SK-N-SH (cell line): ENCODE measurements around the gene PRXL2B. TPM values are rescaled to one million over a fixed set of nuclear protein-coding genes. Genes with fewer than 3 reads are reported as not detected.

Experiments
- CTCF ChIA-PET: fragments of 300-600, 350-600 bp; formaldehyde crosslinking; extraction: SDS; loops from one replicate; lab custom pipeline; 2021; lab: Yijun Ruan, JAX
- POLR2A ChIA-PET: fragments of 350-600 bp; sonication (Branson Sonifier 250); formaldehyde crosslinking; extraction: SDS; loops from one replicate; lab custom pipeline; 2020; ENCODE audit warnings: antibody characterized with exemption, inconsistent platforms; lab: Yijun Ruan, JAX
- DNase-seq: peaks from one replicate; pipeline ENCODE4 v3.0.0; 2012
- H2AFZ ChIP-seq: fragments of 200-600 bp; sonication (generic); 2 replicates; pipeline ENCODE4 v1.8.1; 2016; ENCODE audit warnings: antibody characterized with exemption, mild to moderate bottlenecking, low read depth
- H3F3A ChIP-seq: fragments of 200-600 bp; sonication (generic); replicated peaks from 2 replicates; pipeline ENCODE3; 2016; ENCODE audit warnings: antibody characterized with exemption, mild to moderate bottlenecking; ENCODE audit not compliant: insufficient read depth
- H3K27ac ChIP-seq, 2 experiments: fragments of 200-500 bp in 1 of 2; fragments of 200-600 bp in 1 of 2; sonication (Bioruptor generic) in 1 of 2; sonication (generic), shearing (Covaris generic) in 1 of 2; 2 replicates each; pipeline versions ENCODE4 v1.5.1 to v1.6.1; 2014 to 2016; ENCODE audit warnings: low read depth in 2 of 2, inconsistent platforms in 1 of 2, low read length in 1 of 2, mild to moderate bottlenecking in 1 of 2, mixed read lengths in 1 of 2
- H3K27me3 ChIP-seq: fragments of 200-600 bp; sonication (generic), shearing (Covaris generic); 2 replicates; pipeline ENCODE4 v1.6.1; 2016; ENCODE audit warnings: mixed run types; ENCODE audit not compliant: insufficient read depth
- H3K36me3 ChIP-seq, 2 experiments: fragments of 200-500 bp in 1 of 2; fragments of 200-600 bp in 1 of 2; sonication (Bioruptor generic) in 1 of 2; sonication (generic) in 1 of 2; replicated peaks in 1 of 2; 2 replicates each; pipeline versions ENCODE3 to v1.5.1; 2014 to 2016; ENCODE audit warnings: low read length in 1 of 2, mild to moderate bottlenecking in 1 of 2; ENCODE audit not compliant: insufficient read depth in 2 of 2, control insufficient read depth in 1 of 2
- H3K4me1 ChIP-seq, 2 experiments: fragments of 200-500 bp in 1 of 2; fragments of 200-600 bp in 1 of 2; sonication (Bioruptor generic) in 1 of 2; sonication (generic), shearing (Covaris generic) in 1 of 2; 2 replicates each; pipeline versions ENCODE4 v1.5.1 to v1.6.1; 2014 to 2016; ENCODE audit warnings: low read depth in 1 of 2, low read length in 1 of 2, mixed run types in 1 of 2; ENCODE audit not compliant: insufficient read depth in 2 of 2, control insufficient read depth in 1 of 2
- H3K4me2 ChIP-seq: fragments of 200-600 bp; sonication (generic), shearing (Covaris generic); 2 replicates; pipeline ENCODE4 v1.6.1; 2017; ENCODE audit warnings: mixed run types
- H3K4me3 ChIP-seq, 2 experiments: fragments of 200-500 bp in 1 of 2; fragments of 200-600 bp in 1 of 2; sonication (Bioruptor generic) in 1 of 2; sonication (generic), shearing (Covaris generic) in 1 of 2; 2 replicates each; pipeline versions ENCODE4 v1.5.1 to v1.8.1; 2014 to 2016; ENCODE audit warnings: low read depth in 2 of 2, inconsistent platforms in 1 of 2, low read length in 1 of 2, mild to moderate bottlenecking in 1 of 2, mixed read lengths in 1 of 2, moderate library complexity in 1 of 2
- H3K79me2 ChIP-seq: fragments of 200-600 bp; sonication (generic); 2 replicates; pipeline ENCODE4 v1.8.1; 2017; ENCODE audit warnings: mild to moderate bottlenecking; ENCODE audit not compliant: insufficient read depth
- H3K9ac ChIP-seq: fragments of 200-600 bp; sonication (generic); 2 replicates; pipeline ENCODE4 v1.6.1; 2017; ENCODE audit warnings: mixed run types
- H3K9me2 ChIP-seq: fragments of 200-600 bp; sonication (generic); 2 replicates; pipeline ENCODE4 v1.6.1; 2017; ENCODE audit warnings: mixed run types
- H3K9me3 ChIP-seq: fragments of 200-600 bp; sonication (generic); 2 replicates; pipeline ENCODE4 v1.6.1; 2017; ENCODE audit warnings: mixed run types, mild to moderate bottlenecking, moderate library complexity
- H4K20me1 ChIP-seq: fragments of 200-600 bp; sonication (generic); 2 replicates; pipeline ENCODE4 v1.6.1; 2017; ENCODE audit warnings: mild to moderate bottlenecking, mixed run types; ENCODE audit not compliant: insufficient read depth
- EZH2phosphoT487 ChIP-seq: fragments of 200-600 bp; sonication (generic); IDR thresholded peaks from 2 replicates; pipeline ENCODE4 v1.6.1; 2017; ENCODE audit warnings: low read depth, mixed run types, mild to moderate bottlenecking, antibody characterized with exemption, moderate library complexity, borderline replicate concordance
- FOXJ3 ChIP-seq: sonication (generic); formaldehyde crosslinking; IDR thresholded peaks from 2 replicates; pipeline ENCODE4 v1.5.1; 2020; ENCODE audit warnings: mild to moderate bottlenecking, missing genetic modification reagents
- GABPA ChIP-seq: IDR thresholded peaks from 2 replicates; pipeline ENCODE4 v1.4.0; 2012; ENCODE audit warnings: low read depth, mild to moderate bottlenecking
- JUND ChIP-seq: IDR thresholded peaks from 2 replicates; pipeline ENCODE4 v1.4.0; 2012
- MEF2A ChIP-seq: IDR thresholded peaks from 2 replicates; pipeline ENCODE4 v1.4.0; 2012; ENCODE audit warnings: low read depth, borderline replicate concordance
- PBX3 ChIP-seq: IDR thresholded peaks from 2 replicates; pipeline ENCODE4; 2012
- TCF12 ChIP-seq: IDR thresholded peaks from 2 replicates; pipeline ENCODE4 v1.4.0; 2012
- YY1 ChIP-seq: IDR thresholded peaks from 2 replicates; pipeline ENCODE4 v1.4.0; 2012; ENCODE audit warnings: low read depth, mild to moderate bottlenecking
- ZBTB33 ChIP-seq: IDR thresholded peaks from 2 replicates; pipeline ENCODE4 v1.4.0; 2012; ENCODE audit warnings: low read depth, borderline replicate concordance
- WGBS: methylation state at CpG from one replicate; pipeline ENCODE4 v1.1.6; 2017; ENCODE audit warnings: low lambda C conversion rate; 5-methylcytosine and 5-hydroxymethylcytosine counted together
- polyA plus RNA-seq, 3 experiments: library from polyadenylated mRNA; depleted of rRNA; stranded (reverse); fragments of >200 nt; gene quantifications; 2 replicates each; pipeline ENCODE4 v1.2.3, GENCODE V29; 2012

The PRXL2B gene
- polyA plus RNA-seq, 1 of the 3 experiments (the other 2 are of a cell fraction): 33.7 TPM

GRCh38 chr1:2604156-2604843 lies 17.7 kb downstream of the PRXL2B start:
- no peaks in the 10 kb centered on the region for H3K79me2 ChIP-seq
- no peaks in the 10 kb centered on the region for H4K20me1 ChIP-seq
- H3K4me3 ChIP-seq: no peak overlapping the region
- H3K9ac ChIP-seq: no peak overlapping the region
- no peaks in the 10 kb centered on the region; a peak in 1 of 4 replicates for H3K4me1 ChIP-seq
- H3K27ac ChIP-seq: no peak overlapping the region
- no peak overlapping the region for H3K4me2 ChIP-seq
- CTCF ChIA-PET: interaction anchor here (1.2 kb wide), 1 partner anchor 10 kb away, joined by 5 read pairs; no protein-coding TSS in a partner anchor
- whole genome bisulfite sequencing: 6% methylated on average over 3 of the region's 19 CpGs
- H3K36me3 ChIP-seq: no peaks in the 10 kb centered on the region
- no peaks in the 10 kb centered on the region for H3K27me3 ChIP-seq
- TF ChIP-seq ZBTB33: no peak
- TF ChIP-seq GABPA: no peak
- TF ChIP-seq FOXJ3: no peak
- no peak for TF ChIP-seq JUND
- no peak for TF ChIP-seq YY1
- TF ChIP-seq PBX3: no peak
- no peak for TF ChIP-seq TCF12
- H3K9me3 ChIP-seq: no peaks in the 10 kb centered on the region
- peak; percentile 19 for DNase-seq
- no peak overlapping the region for H2AFZ ChIP-seq
- POLR2A ChIA-PET: no interaction called here
- no peaks in the 10 kb centered on the region for H3F3A ChIP-seq
- H3K9me2 ChIP-seq: no peaks in the 10 kb centered on the region

GRCh38 chr1:2604844-2605508 lies 18.4 kb downstream of the PRXL2B start:
- DNase-seq: peak; percentile 24
- no peak for TF ChIP-seq MEF2A
- no peak for TF ChIP-seq EZH2phosphoT487
- Histone ChIP-seq H3K4me1 (no peaks in the 10 kb centered on the region; a peak in 1 of 4 replicates), H3K4me2 (no peak overlapping the region), H4K20me1 (no peaks in the 10 kb centered on the region), H2AFZ (no peak overlapping the region), H3K4me3 (no peak overlapping the region), H3K36me3 (no peaks in the 10 kb centered on the region), H3K27ac (no peak overlapping the region), H3K9me2 (no peaks in the 10 kb centered on the region), H3K27me3 (no peaks in the 10 kb centered on the region), H3F3A (no peaks in the 10 kb centered on the region), H3K9ac (no peak overlapping the region), H3K79me2 (no peaks in the 10 kb centered on the region), H3K9me3 (no peaks in the 10 kb centered on the region)
- CTCF ChIA-PET: interaction anchor here (1.2 kb wide), 1 partner anchor 11 kb away, joined by 5 read pairs; no protein-coding TSS in a partner anchor
- POLR2A ChIA-PET: no interaction called here
- 30% methylated on average over 5 of the region's 14 CpGs for WGBS
